ENCODE results near the gene FARSB. TPM values are rescaled to one million over a fixed set of nuclear protein-coding genes. Genes with fewer than 3 reads are reported as not detected.

Gene FARSB
- total RNA-seq, 4 donors from 2014 or later: 9.4 to 24.1 (median 16.2) TPM

GRCh38 chr2:222538535-222538934 is 117.4 kb downstream of the FARSB start:
- Histone ChIP-seq H3K9me3 (no peaks in the 10 kb centered on the region), H3K4me1 (no peaks in the 10 kb centered on the region), H3K4me3 (no peak overlapping the region), H3K27me3 (no peaks in the 10 kb centered on the region), H3K36me3 (no peaks in the 10 kb centered on the region), H3K27ac (no peak overlapping the region)
- intact Hi-C loops (cut with DNase I; ENCODE audit: low total_unique reads): no loop called here
- TF ChIP-seq POLR2A (IDR thresholded peaks at IDR 0.05) (no peak), CTCF (IDR thresholded peaks at IDR 0.05) (no peak)
- DNase-seq: no peak

- H3K4me3 ChIP-seq: no peak overlapping the region
- H3K36me3 ChIP-seq: no peaks in the 10 kb centered on the region
- no peak for TF ChIP-seq POLR2A (IDR thresholded peaks at IDR 0.05)
- no peak for TF ChIP-seq CTCF (IDR thresholded peaks at IDR 0.05)
- H3K27me3 ChIP-seq: no peaks in the 10 kb centered on the region
- no peaks in the 10 kb centered on the region for H3K4me1 ChIP-seq
- no peaks in the 10 kb centered on the region for H3K9me3 ChIP-seq
- no peak for DNase-seq
- intact Hi-C loops (cut with DNase I; ENCODE audit: low total_unique reads): no loop called here
- H3K27ac ChIP-seq: no peak overlapping the region
These were observed 120.4 kb downstream of the FARSB start for GRCh38 chr2:222535477-222535876.

- H3K9me3 ChIP-seq: no peaks in the 10 kb centered on the region
- H3K36me3 ChIP-seq: no peaks in the 10 kb centered on the region
- intact Hi-C loops (cut with DNase I; ENCODE audit: low total_unique reads): no loop called here
- no peak for DNase-seq
- no peaks in the 10 kb centered on the region for H3K27me3 ChIP-seq
- no peak overlapping the region for H3K27ac ChIP-seq
- TF ChIP-seq POLR2A (IDR thresholded peaks at IDR 0.05) (no peak), CTCF (IDR thresholded peaks at IDR 0.05) (no peak)
- no peaks in the 10 kb centered on the region for H3K4me1 ChIP-seq
- H3K4me3 ChIP-seq: no peak overlapping the region
These were observed 123.6 kb downstream of the FARSB start for GRCh38 chr2:222532315-222532714.

GRCh38 chr2:222526480-222527277 is 129.2 kb downstream of the FARSB start:
- no peak for DNase-seq
- Histone ChIP-seq H3K4me3 (no peak overlapping the region), H3K4me1 (no peaks in the 10 kb centered on the region), H3K27ac (no peak overlapping the region), H3K36me3 (no peaks in the 10 kb centered on the region), H3K27me3 (no peaks in the 10 kb centered on the region), H3K9me3 (no peaks in the 10 kb centered on the region)
- intact Hi-C loops (cut with DNase I; ENCODE audit: low total_unique reads): no loop called here
- TF ChIP-seq CTCF (IDR thresholded peaks at IDR 0.05): no peak
- TF ChIP-seq POLR2A (IDR thresholded peaks at IDR 0.05): no peak

GRCh38 chr2:222525811-222526210 is 130.1 kb downstream of the FARSB start:
- H3K4me3 ChIP-seq: no peak overlapping the region
- no peak for DNase-seq
- H3K27ac ChIP-seq: no peak overlapping the region
- no peaks in the 10 kb centered on the region for H3K36me3 ChIP-seq
- intact Hi-C loops (cut with DNase I; ENCODE audit: low total_unique reads): no loop called here
- H3K9me3 ChIP-seq: no peaks in the 10 kb centered on the region
- H3K4me1 ChIP-seq: no peaks in the 10 kb centered on the region
- TF ChIP-seq CTCF (IDR thresholded peaks at IDR 0.05): no peak
- TF ChIP-seq POLR2A (IDR thresholded peaks at IDR 0.05): no peak
- no peaks in the 10 kb centered on the region for H3K27me3 ChIP-seq

Data from uterus (tissue), 4 donors.